Measurements from ENCODE around the gene SUMO2.

SUMO2 gene

GRCh38 chr17:75182569-75183436 is at the start of gene SUMO2:
SUMO2 (minus strand) TSS chr17:75182959; CDS start chr17:75182834, 125 bp downstream.
- peak; percentile 98 for DNase-seq (ENCODE audit: low spot score)
- CTCF ChIA-PET, result interaction anchor here (1.0 kb wide), 1 partner anchor 128 kb away, joined by 4 read pairs; no protein-coding TSS in a partner anchor
- peak; percentile 25; the same call in 1 of the 2 replicates for TF ChIP-seq CTCF (conservative IDR thresholded peaks at IDR 0.05; ENCODE audit: low read depth)

GRCh38 chr17:75231741-75232464 is 49.1 kb upstream of the SUMO2 start:
- H3K27ac ChIP-seq, result peak overlapping the region; percentile 15
- CTCF ChIA-PET, result interaction anchor here (0.7 kb wide), 1 partner anchor 853 kb away, joined by 3 read pairs; no protein-coding TSS in a partner anchor
- POLR2A ChIA-PET (ENCODE audit: low non-redundant PET), result no interaction called here
- DNase-seq (ENCODE audit: low spot score), result no peak
- TF ChIP-seq CTCF (conservative IDR thresholded peaks at IDR 0.05; ENCODE audit: low read depth), result no peak

More at GRCh38 chr17:75182569-75183436, at the start of gene SUMO2:
- peak within 1 kb of the TSS; percentile 100 for H3K27ac ChIP-seq
- POLR2A ChIA-PET (ENCODE audit: low non-redundant PET), result interaction anchor here (0.5 kb wide), 1 partner anchor 86 kb away, joined by 4 read pairs; no protein-coding TSS in a partner anchor

GRCh38 chr17:75231071-75231470 is 48.3 kb upstream of the SUMO2 start:
- ChIA-PET POLR2A (ENCODE audit: low non-redundant PET) (interaction anchor here (0.6 kb wide), 1 partner anchor 9 kb away, joined by 3 read pairs; no protein-coding TSS in a partner anchor), CTCF (no interaction called here)
- TF ChIP-seq CTCF (conservative IDR thresholded peaks at IDR 0.05; ENCODE audit: low read depth), result no peak
- H3K27ac ChIP-seq, result peak overlapping the region; percentile 15
- DNase-seq (ENCODE audit: low spot score), result no peak

- ChIA-PET CTCF (interaction anchor here (0.5 to 1.1 kb wide), 2 partner anchors 92 to 115 kb away, joined by 3 read pairs; no protein-coding TSS in a partner anchor), POLR2A (ENCODE audit: low non-redundant PET) (no interaction called here)
- H3K27ac ChIP-seq, result peak overlapping the region; percentile 39; the same call in 1 of the 2 replicates
- DNase-seq (ENCODE audit: low spot score), result no peak
- TF ChIP-seq CTCF (conservative IDR thresholded peaks at IDR 0.05; ENCODE audit: low read depth), result no peak
These were observed 46.1 kb upstream of the SUMO2 start for GRCh38 chr17:75228847-75229246.

- no peak for TF ChIP-seq CTCF (conservative IDR thresholded peaks at IDR 0.05; ENCODE audit: low read depth)
- DNase-seq (ENCODE audit: low spot score), result no peak
- ChIA-PET CTCF (interaction anchor here (0.5 to 1.1 kb wide), 2 partner anchors 82 to 114 kb away, joined by 3 to 4 read pairs; no protein-coding TSS in a partner anchor), POLR2A (ENCODE audit: low non-redundant PET) (no interaction called here)
- H3K27ac ChIP-seq, result peak overlapping the region; percentile 39; the same call in 1 of the 2 replicates
These were observed 45.5 kb upstream of the SUMO2 start for GRCh38 chr17:75228305-75228704.

GRCh38 chr17:75227729-75228128 is 45.0 kb upstream of the SUMO2 start:
- ChIA-PET CTCF (interaction anchor here (0.5 kb wide), 1 partner anchor 82 kb away, joined by 4 read pairs; no protein-coding TSS in a partner anchor), POLR2A (ENCODE audit: low non-redundant PET) (no interaction called here)
- DNase-seq (ENCODE audit: low spot score), result no peak
- no peak overlapping the region for H3K27ac ChIP-seq
- no peak for TF ChIP-seq CTCF (conservative IDR thresholded peaks at IDR 0.05; ENCODE audit: low read depth)
